OCI-LY7 (cell line): ENCODE measurements around the gene SCYGR7.

Experiments used
- CTCF ChIP-seq: fragments of 200-600 bp; sonication (generic); conservative IDR thresholded peaks from 2 replicates; pipeline ENCODE4 v1.5.1; 2014; ENCODE audit warnings: mild to moderate bottlenecking, antibody characterized with exemption, low read length, moderate library complexity, mixed read lengths
- EZH2phosphoT487 ChIP-seq: fragments of 200-600 bp; sonication (generic); IDR thresholded peaks from 2 replicates; pipeline ENCODE4 v1.6.1; 2018; ENCODE audit warnings: low read depth, borderline replicate concordance, mild to moderate bottlenecking, mixed run types, antibody characterized with exemption, low read length, moderate library complexity, mixed read lengths

- TF ChIP-seq CTCF (no peak), EZH2phosphoT487 (no peak)
Measured at GRCh38 chr2:227724394-227725039, 3.6 kb upstream of the SCYGR7 start, which contains the start of gene SCYGR6.
